GM19043 (cell line): Measurements from ENCODE around the gene CFAP97D2.
"Not testable (repeated sequence)": the region's sequence is repeated elsewhere in the genome, so short reads cannot be mapped to it uniquely, and the experiment has no call there.

Experiments
- ATAC-seq: cut with Tn5 transposase; IDR thresholded peaks from one replicate; pipeline ENCODE4 v1.9.1; 2021; ENCODE audit warnings: low read depth; ENCODE audit not compliant: unreplicated experiment

The CFAP97D2 gene

GRCh38 chr13:114194853-114195252 is 15.8 kb downstream of the CFAP97D2 start:
- no peak for ATAC-seq

- no peak for ATAC-seq
Measured at GRCh38 chr13:114196629-114197028, 17.6 kb downstream of the CFAP97D2 start.

- ATAC-seq: no peak
Measured at GRCh38 chr13:114198556-114198955, 19.5 kb downstream of the CFAP97D2 start.

GRCh38 chr13:114199526-114199925 is 20.5 kb downstream of the CFAP97D2 start:
- not testable (repeated sequence) for ATAC-seq

- ATAC-seq: no peak
Measured at GRCh38 chr13:114199954-114200353, 20.9 kb downstream of the CFAP97D2 start.

- no peak for ATAC-seq
Measured at GRCh38 chr13:114200399-114200911, 21.4 kb downstream of the CFAP97D2 start.

- no peak for ATAC-seq
Measured at GRCh38 chr13:114202581-114202980, 23.5 kb downstream of the CFAP97D2 start.

GRCh38 chr13:114203536-114203935 is 24.5 kb downstream of the CFAP97D2 start:
- ATAC-seq: no peak

GRCh38 chr13:114204894-114205293 is 25.8 kb downstream of the CFAP97D2 start:
- ATAC-seq: no peak

GRCh38 chr13:114208134-114208533 is 29.1 kb downstream of the CFAP97D2 start:
- no peak for ATAC-seq

GRCh38 chr13:114211446-114212157 is 32.5 kb downstream of the CFAP97D2 start:
- no peak for ATAC-seq

- no peak for ATAC-seq
Measured at GRCh38 chr13:114212158-114212495, 33.1 kb downstream of the CFAP97D2 start.

- ATAC-seq: no peak
Measured at GRCh38 chr13:114213980-114214379, 34.9 kb downstream of the CFAP97D2 start.

GRCh38 chr13:114219392-114219791 is 40.3 kb downstream of the CFAP97D2 start:
- no peak for ATAC-seq

- ATAC-seq: no peak
Measured at GRCh38 chr13:114222461-114222968, 43.5 kb downstream of the CFAP97D2 start.

GRCh38 chr13:114224201-114224600 is 45.1 kb downstream of the CFAP97D2 start:
- no peak for ATAC-seq

- ATAC-seq: no peak
Measured at GRCh38 chr13:114225610-114226009, 46.6 kb downstream of the CFAP97D2 start.

GRCh38 chr13:114226088-114226487 is 47.0 kb downstream of the CFAP97D2 start:
- no peak for ATAC-seq

- no peak for ATAC-seq
Measured at GRCh38 chr13:114226699-114227323, 47.8 kb downstream of the CFAP97D2 start.

GRCh38 chr13:114227528-114227927 is 48.5 kb downstream of the CFAP97D2 start:
- no peak for ATAC-seq

GRCh38 chr13:114228176-114228575 is 49.1 kb downstream of the CFAP97D2 start:
- ATAC-seq: no peak

GRCh38 chr13:114229506-114229905 is 50.4 kb downstream of the CFAP97D2 start:
- no peak for ATAC-seq
